Karpas-422 (cell line): ENCODE measurements around the gene ERBB4. TPM values are rescaled to one million over a fixed set of nuclear protein-coding genes. Genes with fewer than 3 reads are reported as not detected.

Experiments used
- DNase-seq: peaks from one replicate; pipeline ENCODE4 v3.0.0-alpha.2; 2015
- H2AFZ ChIP-seq: fragments of 200-600 bp; sonication (generic); 2 replicates; pipeline ENCODE4 v1.6.1; 2014; ENCODE audit warnings: antibody characterized with exemption, low read length, mixed read lengths
- H3K27ac ChIP-seq: fragments of 200-600 bp; sonication (generic); 2 replicates; pipeline ENCODE4 v1.5.1; 2014; ENCODE audit warnings: mild to moderate bottlenecking, low read length, moderate library complexity
- H3K27me3 ChIP-seq: fragments of 200-600 bp; sonication (generic); 2 replicates; pipeline ENCODE4 v1.6.1; 2014; ENCODE audit warnings: low read length, mixed read lengths
- H3K36me3 ChIP-seq: fragments of 200-600 bp; sonication (generic); 2 replicates; pipeline ENCODE4 v1.6.1; 2014; ENCODE audit warnings: low read length, mixed read lengths; ENCODE audit not compliant: insufficient read depth
- H3K4me1 ChIP-seq: fragments of 200-600 bp; sonication (generic); 2 replicates; pipeline ENCODE4 v1.6.1; 2014; ENCODE audit warnings: mild to moderate bottlenecking, low read length, mixed read lengths
- H3K4me2 ChIP-seq: fragments of 200-600 bp; sonication (generic); 2 replicates; pipeline ENCODE4 v1.6.1; 2014; ENCODE audit warnings: low read length, low read depth, mild to moderate bottlenecking; ENCODE audit not compliant: poor library complexity, severe bottlenecking
- H3K4me3 ChIP-seq: fragments of 200-600 bp; sonication (generic); 2 replicates; pipeline ENCODE4 v1.5.1; 2014; ENCODE audit warnings: mild to moderate bottlenecking, antibody characterized with exemption, low read length, mixed read lengths
- H3K79me2 ChIP-seq: fragments of 200-600 bp; sonication (generic); 2 replicates; pipeline ENCODE4 v1.6.1; 2014; ENCODE audit warnings: mild to moderate bottlenecking, low read length, mixed read lengths
- H3K9ac ChIP-seq: fragments of 200-600 bp; sonication (generic); 2 replicates; pipeline ENCODE4 v1.6.0; 2014; ENCODE audit warnings: low read length
- H3K9me2 ChIP-seq: fragments of 200-600 bp; sonication (generic), shearing (Covaris generic); replicated peaks from 2 replicates; pipeline ENCODE4 v1.6.0; 2014; ENCODE audit warnings: mild to moderate bottlenecking, low read length, moderate library complexity; ENCODE audit not compliant: insufficient read depth
- H3K9me3 ChIP-seq: fragments of 300-700, 200-600 bp; sonication (generic); 2 replicates; pipeline ENCODE4 v1.6.1; 2014; ENCODE audit warnings: low read length, mixed read lengths
- H4K20me1 ChIP-seq: fragments of 200-600 bp; sonication (generic); 2 replicates; pipeline ENCODE4 v1.6.1; 2014; ENCODE audit warnings: mild to moderate bottlenecking, antibody characterized with exemption, low read length, low read depth; ENCODE audit not compliant: insufficient read depth
- total RNA-seq: library from RNA; depleted of rRNA; stranded (reverse); fragments of >200 nt; shearing (Covaris generic); gene quantifications from 2 replicates; pipeline ENCODE4 v1.2.3, GENCODE V29; 2014; ENCODE audit warnings: low replicate concordance

The ERBB4 gene
- total RNA-seq, 1 experiment from 2014 or later, result not detected

- Histone ChIP-seq H2AFZ (no peak overlapping the region), H4K20me1 (no peaks in the 10 kb centered on the region), H3K4me1 (no peaks in the 10 kb centered on the region), H3K9me2 (no peaks in the 10 kb centered on the region), H3K36me3 (no peaks in the 10 kb centered on the region), H3K9me3 (peaks cover 6% of the 10 kb centered on the region; the same call in 1 of the 2 replicates), H3K27me3 (no peaks in the 10 kb centered on the region), H3K27ac (no peak overlapping the region), H3K4me3 (no peak overlapping the region), H3K4me2 (no peak overlapping the region), H3K79me2 (no peaks in the 10 kb centered on the region), H3K9ac (no peak overlapping the region)
- DNase-seq, result no peak
These were observed 503.6 kb downstream of the ERBB4 start for GRCh38 chr2:212034841-212035585.

- Histone ChIP-seq H3K9me2 (no peaks in the 10 kb centered on the region), H3K9ac (no peak overlapping the region), H2AFZ (no peak overlapping the region), H3K4me3 (no peak overlapping the region), H3K27ac (no peak overlapping the region), H3K27me3 (no peaks in the 10 kb centered on the region), H3K4me2 (no peak overlapping the region), H3K79me2 (no peaks in the 10 kb centered on the region), H3K4me1 (no peaks in the 10 kb centered on the region), H3K36me3 (no peaks in the 10 kb centered on the region), H4K20me1 (no peaks in the 10 kb centered on the region), H3K9me3 (peaks cover 6% of the 10 kb centered on the region; the same call in 1 of the 2 replicates)
- no peak for DNase-seq
These were observed 504.7 kb downstream of the ERBB4 start for GRCh38 chr2:212033888-212034287.

GRCh38 chr2:212032536-212033219, 505.9 kb downstream of the ERBB4 start:
- Histone ChIP-seq H3K9ac (no peak overlapping the region), H3K4me2 (no peak overlapping the region), H3K27me3 (no peaks in the 10 kb centered on the region), H3K9me2 (no peaks in the 10 kb centered on the region), H3K4me3 (no peak overlapping the region), H3K36me3 (no peaks in the 10 kb centered on the region), H3K4me1 (no peaks in the 10 kb centered on the region), H2AFZ (no peak overlapping the region), H3K9me3 (peaks cover 6% of the 10 kb centered on the region; the same call in 1 of the 2 replicates), H4K20me1 (no peaks in the 10 kb centered on the region), H3K27ac (no peak overlapping the region), H3K79me2 (no peaks in the 10 kb centered on the region)
- no peak for DNase-seq

GRCh38 chr2:212032032-212032431, 506.6 kb downstream of the ERBB4 start:
- Histone ChIP-seq H3K9me3 (peaks cover 9% of the 10 kb centered on the region; the same call in 1 of the 2 replicates), H2AFZ (no peak overlapping the region), H3K4me3 (no peak overlapping the region), H3K4me2 (no peak overlapping the region), H3K27me3 (no peaks in the 10 kb centered on the region), H3K9ac (no peak overlapping the region), H3K36me3 (no peaks in the 10 kb centered on the region), H3K9me2 (no peaks in the 10 kb centered on the region), H3K27ac (no peak overlapping the region), H4K20me1 (no peaks in the 10 kb centered on the region), H3K79me2 (no peaks in the 10 kb centered on the region), H3K4me1 (no peaks in the 10 kb centered on the region)
- DNase-seq, result no peak

- Histone ChIP-seq H3K36me3 (no peaks in the 10 kb centered on the region), H3K4me1 (no peaks in the 10 kb centered on the region), H3K27ac (no peak overlapping the region), H2AFZ (no peak overlapping the region), H3K27me3 (no peaks in the 10 kb centered on the region), H3K9me3 (peaks cover 12% of the 10 kb centered on the region; the same call in 1 of the 2 replicates), H3K9me2 (no peaks in the 10 kb centered on the region), H3K4me3 (no peak overlapping the region), H3K4me2 (no peak overlapping the region), H4K20me1 (no peaks in the 10 kb centered on the region), H3K9ac (no peak overlapping the region), H3K79me2 (no peaks in the 10 kb centered on the region)
- no peak for DNase-seq
These were observed 507.9 kb downstream of the ERBB4 start for GRCh38 chr2:212030709-212031108.

GRCh38 chr2:212028798-212029394, 509.7 kb downstream of the ERBB4 start:
- no peak overlapping the region for H3K27ac ChIP-seq
- H2AFZ ChIP-seq, result no peak overlapping the region
- H3K9ac ChIP-seq, result no peak overlapping the region
- no peaks in the 10 kb centered on the region for H3K79me2 ChIP-seq
- DNase-seq, result no peak
- H3K9me2 ChIP-seq, result no peaks in the 10 kb centered on the region
- no peaks in the 10 kb centered on the region for H3K36me3 ChIP-seq
- H3K4me2 ChIP-seq, result no peak overlapping the region
- H3K4me1 ChIP-seq, result no peaks in the 10 kb centered on the region
- no peaks in the 10 kb centered on the region for H3K27me3 ChIP-seq
- peaks cover 15% of the 10 kb centered on the region; the same call in 1 of the 2 replicates for H3K9me3 ChIP-seq
- H4K20me1 ChIP-seq, result no peaks in the 10 kb centered on the region
- no peak overlapping the region for H3K4me3 ChIP-seq

GRCh38 chr2:212027681-212028628, 510.6 kb downstream of the ERBB4 start:
- H2AFZ ChIP-seq, result no peak overlapping the region
- no peaks in the 10 kb centered on the region for H3K36me3 ChIP-seq
- no peak overlapping the region for H3K27ac ChIP-seq
- no peaks in the 10 kb centered on the region for H3K79me2 ChIP-seq
- H3K4me2 ChIP-seq, result no peak overlapping the region
- no peaks in the 10 kb centered on the region for H4K20me1 ChIP-seq
- no peak overlapping the region for H3K4me3 ChIP-seq
- H3K9me3 ChIP-seq, result peaks cover 15% of the 10 kb centered on the region; the same call in 1 of the 2 replicates
- H3K9me2 ChIP-seq, result no peaks in the 10 kb centered on the region
- no peaks in the 10 kb centered on the region for H3K4me1 ChIP-seq
- H3K27me3 ChIP-seq, result no peaks in the 10 kb centered on the region
- no peak overlapping the region for H3K9ac ChIP-seq
- no peak for DNase-seq
